ENCODE results near the gene NKX6-2. TPM values are rescaled to one million over a fixed set of nuclear protein-coding genes. Genes with fewer than 3 reads are reported as not detected.

The NKX6-2 gene
- total and polyA plus RNA-seq, 10 of the 15 experiments (the other 5 are each of a cell fraction or from before 2014, with no cell fraction given), result 0.45 to 1.8 TPM; not detected in 8

- Histone ChIP-seq H3K27ac (ENCODE audit: control insufficient read depth, insufficient read depth) (no peak overlapping the region), H3K36me3 (ENCODE audit: control insufficient read depth in 2 of 2, insufficient read depth in 2 of 2, low read length in 1 of 2) (no peaks in the 10 kb centered on the region; a peak in 3 of 4 replicates), H3K79me2 (ENCODE audit: control insufficient read depth, insufficient read depth, low read length) (no peaks in the 10 kb centered on the region), H3K9me3 (replicated peaks; ENCODE audit: control insufficient read depth, insufficient read depth, low read length) (peaks cover 2% of the 10 kb centered on the region; the same call in 2 of the 3 replicates), H3K9ac (ENCODE audit: control insufficient read depth, insufficient read depth, low read length) (no peak overlapping the region), H3K4me3 (no peak overlapping the region), H3K4me1 (ENCODE audit: control insufficient read depth, insufficient read depth, low read length) (no peaks in the 10 kb centered on the region), H4K20me1 (ENCODE audit: control insufficient read depth, insufficient read depth) (no peaks in the 10 kb centered on the region), H3K27me3 (replicated peaks in 1 of 2; ENCODE audit: control insufficient read depth in 2 of 2, insufficient read depth in 2 of 2, low read length in 1 of 2) (no peaks in the 10 kb centered on the region), H3K4me2 (ENCODE audit: control insufficient read depth, insufficient read depth) (no peak overlapping the region), H2AFZ (ENCODE audit: control insufficient read depth, low read depth, low read length) (no peak overlapping the region)
- intact Hi-C loops (cut with micrococcal nuclease; ENCODE audit: unreplicated experiment) (no loop called here), in situ Hi-C loops (cut with MboI) (no loop called here)
- SMC1A ChIA-PET (ENCODE audit: uncharacterized antibody, unreplicated experiment), result interaction anchor here (0.6 kb wide), 1 partner anchor 120 kb away, joined by 3 read pairs; no protein-coding TSS in a partner anchor
- FAIRE-seq (no peak), ATAC-seq (no peak), DNase-seq (ENCODE audit: low read depth, low spot score) (no peak)
- no TSS peak for BruUV-seq (replicated peaks)
- CTCF ChIA-PET, result no interaction called here
- RAD21 ChIA-PET (ENCODE audit: unreplicated experiment), result no interaction called here
- TF ChIP-seq NFYA (IDR thresholded peaks at IDR 0.05; ENCODE audit: borderline replicate concordance, low read depth, low read length), result no peak
- TF ChIP-seq DPF2 (IDR thresholded peaks at IDR 0.05), result no peak
- no peak for TF ChIP-seq ZNF274 (IDR thresholded peaks at IDR 0.05; ENCODE audit: insufficient read depth, insufficient read length)
- TF ChIP-seq MXI1 (IDR thresholded peaks at IDR 0.05; ENCODE audit: low read depth, low read length), result no peak
- TF ChIP-seq SRF (IDR thresholded peaks at IDR 0.05; ENCODE audit: low read depth in 2 of 2, low read length in 2 of 2), result no peak
- TF ChIP-seq NR2C2 (IDR thresholded peaks at IDR 0.05; ENCODE audit: borderline replicate concordance, control insufficient read depth, insufficient read length, low read depth), result no peak
- TF ChIP-seq ZBED1 (IDR thresholded peaks at IDR 0.05; ENCODE audit: borderline replicate concordance), result no peak
- TF ChIP-seq NRF1 (conservative IDR thresholded peaks at IDR 0.05; ENCODE audit: low read depth, low read length), result no peak
- TF ChIP-seq ZZZ3 (IDR thresholded peaks at IDR 0.05; ENCODE audit: control insufficient read depth, insufficient read length, low read depth), result no peak
- TF ChIP-seq JUND (IDR thresholded peaks at IDR 0.05; ENCODE audit: low read depth, low read length), result no peak
- TF ChIP-seq BACH1 (IDR thresholded peaks at IDR 0.05; ENCODE audit: borderline replicate concordance), result no peak
- TF ChIP-seq STAT1 (conservative IDR thresholded peaks at IDR 0.05), result no peak
- TF ChIP-seq POLR2A (IDR thresholded peaks at IDR 0.05; ENCODE audit: low read depth, low read length), result 0 out of 2 replicates have a peak, but pooled peaks have one; percentile 7
- TF ChIP-seq YBX1 (IDR thresholded peaks at IDR 0.05), result no peak
- TF ChIP-seq MTA3 (IDR thresholded peaks at IDR 0.05; ENCODE audit: borderline replicate concordance, low read length), result no peak
- TF ChIP-seq NR2F1 (conservative IDR thresholded peaks at IDR 0.05), result no peak
- 0 out of 2 replicates have a peak, but pooled peaks have one; percentile 31 for TF ChIP-seq TCF3 (IDR thresholded peaks at IDR 0.05; ENCODE audit: borderline replicate concordance, insufficient read depth, low read depth, low read length)
- no peak for TF ChIP-seq RAD51 (IDR thresholded peaks at IDR 0.05)
- no peak for TF ChIP-seq RBBP5 (conservative IDR thresholded peaks at IDR 0.05)
- 0 out of 2 replicates have a peak, but pooled peaks have one; percentile 26 for TF ChIP-seq NFIC (IDR thresholded peaks at IDR 0.05; ENCODE audit: low read depth, low read length)
- no peak for TF ChIP-seq RELA (IDR thresholded peaks at IDR 0.05; ENCODE audit: borderline replicate concordance, partially characterized antibody)
- TF ChIP-seq ZNF384 (IDR thresholded peaks at IDR 0.05; ENCODE audit: borderline replicate concordance, low read depth, low read length), result no peak
- TF ChIP-seq PBX3 (IDR thresholded peaks at IDR 0.05; ENCODE audit: insufficient replicate concordance, low read depth, low read length), result peak; percentile 51
- no peak for TF ChIP-seq CTCF (IDR thresholded peaks at IDR 0.05 in 2 of 3, conservative IDR thresholded peaks at IDR 0.05 in 1 of 3; ENCODE audit: control insufficient read depth in 2 of 3, extremely low read depth in 1 of 3, insufficient read depth in 1 of 3, low read depth in 3 of 3, low read length in 3 of 3)
- POLR2A ChIA-PET, result no interaction called here
- 96% methylated on average over 15 of the region's 15 CpGs for WGBS (ENCODE audit: insufficient coverage, insufficient replicate concordance, low lambda C conversion rate, missing lambda C conversion rate)
Measured at GRCh38 chr10:132755166-132755711, 30.7 kb downstream of the NKX6-2 start.

Data from GM12878 (cell line).